ENCODE measurements around the gene NPAS2. TPM values are rescaled to one million over a fixed set of nuclear protein-coding genes. Genes with fewer than 3 reads are reported as not detected.

NPAS2 gene
- total RNA-seq, 1 experiment from 2014 or later, result 12.3 TPM

- no peak for TF ChIP-seq CTCF (IDR thresholded peaks at IDR 0.05; ENCODE audit: unreplicated experiment)
- Mint-ChIP-seq H3K27me3 (ENCODE audit: insufficient read depth, unreplicated experiment) (no peaks in the 10 kb centered on the region), H3K27ac (ENCODE audit: low read depth, unreplicated experiment) (no peak overlapping the region), H3K36me3 (ENCODE audit: insufficient read depth, unreplicated experiment) (peaks cover 91% of the 10 kb centered on the region), H3K4me3 (ENCODE audit: unreplicated experiment) (no peak overlapping the region), H3K4me1 (ENCODE audit: insufficient read depth, unreplicated experiment) (peaks cover 22% of the 10 kb centered on the region), H3K9me3 (ENCODE audit: unreplicated experiment) (no peaks in the 10 kb centered on the region)
- no TSS peak for BruUV-seq (replicated peaks)
- intact Hi-C loops (cut with micrococcal nuclease), result no loop called here
- POLR2A ChIA-PET, result interaction anchor here (0.8 to 1.5 kb wide), 5 partner anchors 120 to 273 kb away, joined by 3 to 4 read pairs (median 3); no protein-coding TSS in a partner anchor
- CTCF ChIA-PET, result interaction anchor here (0.9 to 1.3 kb wide), 3 partner anchors 147 to 245 kb away, joined by 3 to 7 read pairs (median 3); no protein-coding TSS in a partner anchor
- no peak for DNase-seq (ENCODE audit: unreplicated experiment)
Observed at GRCh38 chr2:101006065-101006715, 186.3 kb downstream of the NPAS2 start.

- BruUV-seq (replicated peaks), result TSS peak; percentile 36
- no peak for DNase-seq (ENCODE audit: unreplicated experiment)
- ChIA-PET CTCF (interaction anchor here (0.6 to 2.6 kb wide), 7 partner anchors 57 to 277 kb away, joined by 3 to 18 read pairs (median 4); no protein-coding TSS in a partner anchor), POLR2A (interaction anchor here (0.7 to 2.1 kb wide), 9 partner anchors 9 to 274 kb away, joined by 3 to 5 read pairs (median 4); no protein-coding TSS in a partner anchor)
- H3K36me3 Mint-ChIP-seq (ENCODE audit: insufficient read depth, unreplicated experiment), result peaks cover 100% of the 10 kb centered on the region
- H3K9me3 Mint-ChIP-seq (ENCODE audit: unreplicated experiment), result no peaks in the 10 kb centered on the region
- H3K27ac Mint-ChIP-seq (ENCODE audit: low read depth, unreplicated experiment), result no peak overlapping the region
- no peak overlapping the region for H3K4me3 Mint-ChIP-seq (ENCODE audit: unreplicated experiment)
- H3K27me3 Mint-ChIP-seq (ENCODE audit: insufficient read depth, unreplicated experiment), result no peaks in the 10 kb centered on the region
- no peak for TF ChIP-seq CTCF (IDR thresholded peaks at IDR 0.05; ENCODE audit: unreplicated experiment)
- H3K4me1 Mint-ChIP-seq (ENCODE audit: insufficient read depth, unreplicated experiment), result peaks cover 17% of the 10 kb centered on the region
- intact Hi-C loops (cut with micrococcal nuclease), result no loop called here
Observed at GRCh38 chr2:101007415-101008345, 187.7 kb downstream of the NPAS2 start.

- CTCF ChIA-PET, result interaction anchor here (0.6 to 1.1 kb wide), 6 partner anchors 30 to 205 kb away, joined by 3 to 6 read pairs (median 3); no protein-coding TSS in a partner anchor
Observed at GRCh38 chr2:101011152-101011551, 191.2 kb downstream of the NPAS2 start.

More at GRCh38 chr2:101011152-101011551, 191.2 kb downstream of the NPAS2 start:
- no peak for TF ChIP-seq CTCF (IDR thresholded peaks at IDR 0.05; ENCODE audit: unreplicated experiment)
- Mint-ChIP-seq H3K27ac (ENCODE audit: low read depth, unreplicated experiment) (no peak overlapping the region), H3K4me3 (ENCODE audit: unreplicated experiment) (no peak overlapping the region), H3K36me3 (ENCODE audit: insufficient read depth, unreplicated experiment) (peaks cover 99% of the 10 kb centered on the region), H3K4me1 (ENCODE audit: insufficient read depth, unreplicated experiment) (peaks cover 3% of the 10 kb centered on the region), H3K27me3 (ENCODE audit: insufficient read depth, unreplicated experiment) (no peaks in the 10 kb centered on the region), H3K9me3 (ENCODE audit: unreplicated experiment) (no peaks in the 10 kb centered on the region)
- DNase-seq (ENCODE audit: unreplicated experiment), result no peak
- intact Hi-C loops (cut with micrococcal nuclease), result no loop called here
- POLR2A ChIA-PET, result interaction anchor here (0.7 to 1.2 kb wide), 2 partner anchors 194 to 686 kb away, joined by 3 read pairs; partner anchors contain the start of gene MAP4K4
- BruUV-seq (replicated peaks), result no TSS peak

All from MCF 10A (cell line).